DOHH2 (cell line): ENCODE data around the gene MYLK.

ENCODE experiments used
- EZH2phosphoT487 ChIP-seq: fragments of 200-600 bp; sonication (generic); IDR thresholded peaks from 2 replicates; pipeline ENCODE4 v1.6.1; 2017; ENCODE audit warnings: borderline replicate concordance, mild to moderate bottlenecking, antibody characterized with exemption, low read length, moderate library complexity, mixed read lengths
- TF ChIP-seq, protein P1 (sequence below): fragments of 200-600 bp; sonication (generic); IDR thresholded peaks from one replicate; pipeline ENCODE4 v1.5.1; 2014; ENCODE audit warnings: antibody characterized with exemption, mild to moderate bottlenecking, low read depth, low read length; ENCODE audit not compliant: poor library complexity, severe bottlenecking

DNA sequence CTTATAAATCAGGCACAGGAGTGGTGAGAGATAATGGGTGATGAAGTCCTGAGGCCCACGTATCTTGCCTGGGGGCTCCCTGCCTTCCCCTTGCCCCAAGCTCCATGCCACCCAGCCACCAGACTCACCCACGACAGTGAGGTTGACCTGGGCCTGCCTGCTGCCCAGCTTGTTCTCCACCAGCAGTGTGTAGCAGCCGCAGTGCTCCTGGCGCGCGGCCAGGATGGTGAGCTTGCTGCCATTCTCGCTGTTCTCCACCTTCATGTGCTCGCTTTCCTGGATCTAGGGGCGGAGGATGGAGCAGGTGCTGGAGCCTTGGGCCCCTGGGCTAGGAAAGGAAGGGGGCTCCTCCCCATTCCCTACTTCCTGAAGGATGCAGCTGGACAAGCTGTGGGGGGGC is 220.2 kb downstream of the MYLK start:
- TF ChIP-seq, protein P1, sequence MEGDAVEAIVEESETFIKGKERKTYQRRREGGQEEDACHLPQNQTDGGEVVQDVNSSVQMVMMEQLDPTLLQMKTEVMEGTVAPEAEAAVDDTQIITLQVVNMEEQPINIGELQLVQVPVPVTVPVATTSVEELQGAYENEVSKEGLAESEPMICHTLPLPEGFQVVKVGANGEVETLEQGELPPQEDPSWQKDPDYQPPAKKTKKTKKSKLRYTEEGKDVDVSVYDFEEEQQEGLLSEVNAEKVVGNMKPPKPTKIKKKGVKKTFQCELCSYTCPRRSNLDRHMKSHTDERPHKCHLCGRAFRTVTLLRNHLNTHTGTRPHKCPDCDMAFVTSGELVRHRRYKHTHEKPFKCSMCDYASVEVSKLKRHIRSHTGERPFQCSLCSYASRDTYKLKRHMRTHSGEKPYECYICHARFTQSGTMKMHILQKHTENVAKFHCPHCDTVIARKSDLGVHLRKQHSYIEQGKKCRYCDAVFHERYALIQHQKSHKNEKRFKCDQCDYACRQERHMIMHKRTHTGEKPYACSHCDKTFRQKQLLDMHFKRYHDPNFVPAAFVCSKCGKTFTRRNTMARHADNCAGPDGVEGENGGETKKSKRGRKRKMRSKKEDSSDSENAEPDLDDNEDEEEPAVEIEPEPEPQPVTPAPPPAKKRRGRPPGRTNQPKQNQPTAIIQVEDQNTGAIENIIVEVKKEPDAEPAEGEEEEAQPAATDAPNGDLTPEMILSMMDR = no peak
- no peak for TF ChIP-seq EZH2phosphoT487
